Breast epithelium (tissue), 4 donors: ENCODE data around the gene MALRD1. TPM values are rescaled to one million over a fixed set of nuclear protein-coding genes. Genes with fewer than 3 reads are reported as not detected.

Experiments
- DNase-seq, 2 donors: peaks; one replicate each; pipeline ENCODE4 v3.0.0-alpha.2; 2019; ENCODE audit warnings: low spot score in 2 of 2
- H3K27ac ChIP-seq, 2 donors: fragments of 200-600 bp; sonication (generic) in 1 of 2; one replicate each; pipeline ENCODE4 v1.5.1; 2016 to 2019; ENCODE audit warnings: mild to moderate bottlenecking in 1 of 2
- H3K27me3 ChIP-seq, 2 donors: fragments of 200-600 bp; sonication (generic) in 1 of 2; one replicate each; pipeline versions ENCODE4 v1.5.1 to v1.6.0; 2017 to 2019; ENCODE audit warnings: control low read depth in 1 of 2, mild to moderate bottlenecking in 1 of 2
- H3K36me3 ChIP-seq: fragments of 200-600 bp; one replicate; pipeline ENCODE4 v1.5.1; 2019
- H3K4me1 ChIP-seq, 2 donors: fragments of 200-600 bp; sonication (generic); one replicate each; pipeline ENCODE4 v1.5.1; 2016 to 2019; ENCODE audit warnings: control low read depth in 1 of 2
- H3K4me3 ChIP-seq, 3 donors: fragments of 200-600 bp; sonication (generic); 1 replicate in 2 of 3; 2 replicates in 1 of 3; pipeline ENCODE4 v1.5.1; 2016 to 2019; ENCODE audit warnings: mild to moderate bottlenecking in 3 of 3, moderate library complexity in 2 of 3
- H3K9me3 ChIP-seq, 2 donors: fragments of 200-600 bp; sonication (generic) in 1 of 2; one replicate each; pipeline ENCODE4 v1.5.1; 2016 to 2019; ENCODE audit warnings: control low read depth in 1 of 2
- POLR2A ChIP-seq: fragments of 450-650 bp; IDR thresholded peaks from one replicate; pipeline ENCODE4 v1.6.1; 2016; ENCODE audit warnings: antibody characterized with exemption, mild to moderate bottlenecking, moderate library complexity
- POLR2AphosphoS5 ChIP-seq, 3 donors: sonication (generic); formaldehyde crosslinking; IDR thresholded peaks; one replicate each; pipeline ENCODE4 v1.6.1; 2017; ENCODE audit warnings: antibody characterized with exemption in 3 of 3
- intact Hi-C: fragments of 100-400 bp; cut with DNase I; formaldehyde crosslinking; loops from one replicate; pipeline ENCODE4 v1.15.1; 2023; ENCODE audit warnings: low total_unique reads
- total RNA-seq, 3 donors: library from RNA; depleted of rRNA; stranded (reverse); fragments of >200 nt; gene quantifications; one replicate each; pipeline ENCODE4 v1.1.0, GENCODE V29; 2016
- TF ChIP-seq, protein P1 (sequence below), 3 donors: fragments of 450-650 bp; IDR thresholded peaks; one replicate each; pipeline ENCODE4 v1.5.1; 2016 to 2017; ENCODE audit warnings: antibody characterized with exemption in 3 of 3, mild to moderate bottlenecking in 3 of 3, moderate library complexity in 3 of 3

The MALRD1 gene
- total RNA-seq, 3 donors from 2014 or later, result 0.96 to 8.6 (median 2.6) TPM

DNA sequence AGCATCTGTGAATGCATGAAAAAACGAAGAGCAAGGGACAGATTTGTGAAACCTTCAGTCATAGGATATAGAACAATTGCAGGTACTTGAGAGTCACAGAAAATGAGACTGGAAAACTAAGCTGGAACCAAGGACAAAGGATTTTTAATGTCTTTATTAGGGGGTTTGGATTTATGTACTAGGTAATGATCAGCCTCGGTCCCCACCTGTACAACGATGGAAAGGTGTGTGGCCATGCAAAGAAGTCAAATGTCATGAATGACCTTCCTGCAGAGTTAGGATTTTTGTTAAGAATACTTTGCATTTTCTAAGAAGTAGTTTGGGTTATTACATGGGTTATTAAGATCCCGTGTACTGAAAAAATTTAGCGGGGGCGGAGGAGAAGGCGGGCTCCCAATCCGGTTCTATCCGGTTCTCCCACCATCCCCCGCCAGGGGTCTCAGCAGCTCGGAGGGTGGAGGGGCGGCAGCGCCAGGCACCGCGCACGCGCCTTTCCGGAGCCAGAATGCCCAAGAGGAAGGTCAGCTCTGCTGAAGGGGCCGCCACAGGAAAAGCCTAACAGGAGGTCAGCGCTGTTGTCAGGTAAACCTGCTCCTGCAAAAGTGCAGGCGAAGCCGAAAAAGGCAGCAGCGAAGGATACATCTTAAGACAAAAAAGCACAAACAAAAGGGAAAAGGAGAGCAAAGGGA is 440.1 kb downstream of the MALRD1 start:
- no peak for TF ChIP-seq POLR2A
- TF ChIP-seq, protein P1, sequence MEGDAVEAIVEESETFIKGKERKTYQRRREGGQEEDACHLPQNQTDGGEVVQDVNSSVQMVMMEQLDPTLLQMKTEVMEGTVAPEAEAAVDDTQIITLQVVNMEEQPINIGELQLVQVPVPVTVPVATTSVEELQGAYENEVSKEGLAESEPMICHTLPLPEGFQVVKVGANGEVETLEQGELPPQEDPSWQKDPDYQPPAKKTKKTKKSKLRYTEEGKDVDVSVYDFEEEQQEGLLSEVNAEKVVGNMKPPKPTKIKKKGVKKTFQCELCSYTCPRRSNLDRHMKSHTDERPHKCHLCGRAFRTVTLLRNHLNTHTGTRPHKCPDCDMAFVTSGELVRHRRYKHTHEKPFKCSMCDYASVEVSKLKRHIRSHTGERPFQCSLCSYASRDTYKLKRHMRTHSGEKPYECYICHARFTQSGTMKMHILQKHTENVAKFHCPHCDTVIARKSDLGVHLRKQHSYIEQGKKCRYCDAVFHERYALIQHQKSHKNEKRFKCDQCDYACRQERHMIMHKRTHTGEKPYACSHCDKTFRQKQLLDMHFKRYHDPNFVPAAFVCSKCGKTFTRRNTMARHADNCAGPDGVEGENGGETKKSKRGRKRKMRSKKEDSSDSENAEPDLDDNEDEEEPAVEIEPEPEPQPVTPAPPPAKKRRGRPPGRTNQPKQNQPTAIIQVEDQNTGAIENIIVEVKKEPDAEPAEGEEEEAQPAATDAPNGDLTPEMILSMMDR (IDR thresholded peaks at IDR 0.05), result no peak
- TF ChIP-seq POLR2AphosphoS5 (IDR thresholded peaks at IDR 0.05), result no peak
- no peak for DNase-seq
- H3K27ac ChIP-seq, result peak overlapping the region; percentile 1 to 21
- intact Hi-C loops, result no loop called here
- H3K9me3 ChIP-seq, result no peaks in the 10 kb centered on the region
- no peaks in the 10 kb centered on the region for H3K27me3 ChIP-seq
- H3K4me1 ChIP-seq, result no peaks in the 10 kb centered on the region
- no peaks in the 10 kb centered on the region for H3K36me3 ChIP-seq
- peak overlapping the region in 2 of 3 donors; percentile 45 to 55 for H3K4me3 ChIP-seq

DNA sequence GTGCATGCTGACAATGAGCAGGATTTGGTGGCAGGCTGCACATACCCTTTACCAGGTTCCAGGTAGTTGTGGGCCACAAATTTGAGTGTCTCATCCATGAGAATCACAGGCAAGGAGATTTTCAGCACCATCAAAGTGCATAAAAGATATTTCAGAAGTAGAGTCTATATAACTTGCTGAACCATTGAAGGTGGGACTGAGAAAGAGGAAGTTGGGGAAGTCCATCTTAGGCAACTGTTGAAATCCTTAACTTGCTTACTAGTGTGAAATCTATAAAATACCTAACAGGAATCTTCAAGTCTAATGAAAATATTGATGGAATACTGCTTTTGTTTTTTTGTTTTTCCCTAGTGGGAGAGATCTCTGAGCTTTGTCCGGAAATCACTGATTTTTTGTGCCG is 442.6 kb downstream of the MALRD1 start:
- H3K4me1 ChIP-seq, result no peaks in the 10 kb centered on the region
- no peaks in the 10 kb centered on the region for H3K36me3 ChIP-seq
- no peak overlapping the region for H3K27ac ChIP-seq
- intact Hi-C loops, result loop anchor here (10.0 kb wide), 1 partner anchor 1214 kb away; no protein-coding TSS in a partner anchor
- H3K9me3 ChIP-seq, result no peaks in the 10 kb centered on the region
- no peaks in the 10 kb centered on the region for H3K27me3 ChIP-seq
- TF ChIP-seq, protein P1 (IDR thresholded peaks at IDR 0.05), result no peak
- TF ChIP-seq POLR2AphosphoS5 (IDR thresholded peaks at IDR 0.05), result no peak
- no peak for TF ChIP-seq POLR2A
- DNase-seq, result no peak
- no peak overlapping the region for H3K4me3 ChIP-seq

DNA sequence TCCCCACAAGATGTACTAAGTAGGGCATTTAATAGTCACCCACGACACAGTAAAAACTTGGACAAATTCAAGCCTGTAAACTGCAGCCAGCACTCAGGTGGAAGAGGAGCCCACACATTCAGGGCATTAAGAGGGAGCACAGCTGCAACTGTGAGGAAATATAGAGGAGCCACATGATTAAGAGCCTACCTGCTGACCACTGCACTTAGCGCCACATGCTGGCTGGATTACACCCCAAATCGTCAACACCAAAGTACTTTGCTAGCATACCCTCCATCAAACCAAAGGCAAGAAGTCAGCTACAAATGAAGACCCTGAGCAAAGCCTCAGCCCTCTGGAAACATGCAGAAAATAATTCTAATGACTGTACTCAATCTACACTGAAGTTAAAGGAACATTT is 445.3 kb downstream of the MALRD1 start:
- Histone ChIP-seq H3K36me3 (no peaks in the 10 kb centered on the region), H3K4me3 (no peak overlapping the region), H3K9me3 (no peaks in the 10 kb centered on the region), H3K4me1 (no peaks in the 10 kb centered on the region), H3K27ac (no peak overlapping the region), H3K27me3 (no peaks in the 10 kb centered on the region)
- TF ChIP-seq POLR2A (no peak), POLR2AphosphoS5 (IDR thresholded peaks at IDR 0.05) (no peak)
- TF ChIP-seq, protein P1 (IDR thresholded peaks at IDR 0.05), result no peak
- intact Hi-C loops, result loop anchor here (10.0 kb wide), 1 partner anchor 1211 kb away; no protein-coding TSS in a partner anchor
- DNase-seq, result no peak

DNA sequence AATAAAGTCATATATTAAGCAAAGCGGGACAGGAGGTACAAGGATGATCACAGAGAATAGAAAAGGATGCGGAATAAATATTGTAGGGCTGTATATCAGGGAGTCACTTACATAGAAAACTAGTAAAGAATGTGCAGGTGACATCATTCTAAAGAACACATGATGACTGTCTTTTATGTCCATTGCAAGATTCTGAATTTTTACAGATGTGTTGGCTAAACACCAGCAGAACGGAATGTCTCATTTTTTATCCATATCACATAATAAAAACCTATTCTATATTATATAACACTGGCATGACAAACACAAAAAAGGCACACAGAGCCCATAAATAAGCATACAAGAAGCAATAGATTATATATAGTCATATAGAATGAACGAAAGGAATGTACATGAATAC is 448.4 kb downstream of the MALRD1 start:
- Histone ChIP-seq H3K27ac (no peak overlapping the region), H3K4me1 (no peaks in the 10 kb centered on the region), H3K4me3 (no peak overlapping the region), H3K36me3 (no peaks in the 10 kb centered on the region), H3K9me3 (no peaks in the 10 kb centered on the region), H3K27me3 (no peaks in the 10 kb centered on the region)
- intact Hi-C loops, result loop anchor here (10.0 kb wide), 1 partner anchor 1208 kb away; no protein-coding TSS in a partner anchor
- TF ChIP-seq POLR2AphosphoS5 (IDR thresholded peaks at IDR 0.05) (no peak), POLR2A (no peak)
- TF ChIP-seq, protein P1 (IDR thresholded peaks at IDR 0.05), result no peak
- no peak for DNase-seq

DNA sequence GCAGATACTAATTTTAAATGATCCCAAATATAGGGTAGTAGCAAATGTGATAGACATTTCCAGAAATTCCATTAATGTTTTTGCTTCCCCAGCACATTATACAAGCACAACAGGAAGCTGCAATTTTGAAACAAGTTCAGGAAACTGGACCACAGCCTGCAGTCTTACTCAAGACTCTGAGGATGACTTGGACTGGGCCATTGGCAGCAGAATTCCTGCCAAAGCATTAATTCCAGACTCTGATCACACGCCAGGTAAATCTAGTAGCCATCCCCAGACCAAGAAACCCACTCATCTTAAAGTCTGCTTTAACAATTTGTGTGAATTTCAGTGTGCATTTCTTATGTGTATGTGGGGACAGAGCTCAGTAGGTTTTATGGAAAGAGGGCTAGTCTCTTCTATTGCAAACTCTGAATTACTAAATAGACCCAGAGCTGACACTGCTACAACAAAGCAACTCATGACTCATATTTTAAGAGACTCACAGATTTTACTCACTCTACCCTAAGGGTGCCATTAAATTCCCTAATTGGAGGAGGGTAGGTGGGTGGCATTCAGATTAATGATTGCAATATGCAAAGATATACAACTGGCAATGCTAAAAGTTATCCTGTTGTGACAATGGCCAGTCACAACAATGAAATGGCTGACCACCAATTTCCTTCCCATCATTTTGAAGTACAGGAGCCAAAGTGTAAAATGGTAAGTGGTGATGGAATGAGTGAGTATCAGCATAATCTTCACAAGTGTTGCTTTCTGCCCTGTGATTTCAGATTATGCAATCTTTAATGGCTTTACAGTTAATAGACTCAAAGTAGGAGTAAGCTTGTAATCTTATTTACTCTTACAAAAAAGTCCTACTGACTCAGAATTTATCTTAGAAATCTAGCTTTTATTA is 450.0 kb downstream of the MALRD1 start:
- no peaks in the 10 kb centered on the region for H3K4me1 ChIP-seq
- H3K36me3 ChIP-seq, result no peaks in the 10 kb centered on the region
- intact Hi-C loops, result loop anchor here (10.0 kb wide), 1 partner anchor 1206 kb away; no protein-coding TSS in a partner anchor
- no peak for DNase-seq
- no peaks in the 10 kb centered on the region for H3K9me3 ChIP-seq
- H3K27me3 ChIP-seq, result no peaks in the 10 kb centered on the region
- peak overlapping the region in 1 of 2 donors; percentile 69 for H3K27ac ChIP-seq
- TF ChIP-seq, protein P1 (IDR thresholded peaks at IDR 0.05), result no peak
- TF ChIP-seq POLR2AphosphoS5 (IDR thresholded peaks at IDR 0.05) (no peak), POLR2A (no peak)
- no peak overlapping the region for H3K4me3 ChIP-seq
